Left forelimb (tissue), 1 donor: ENCODE data around the gene SIK3.

Source experiments
- DNase-seq: peaks from one replicate; pipeline ENCODE4 v3.0.0-alpha.2; 2018; ENCODE audit warnings: low spot score

The SIK3 gene

GRCh38 chr11:116793772-116794097 lies 304.5 kb downstream of the SIK3 start:
- DNase-seq: no peak
